Measurements from ENCODE around the gene AAMDC.
"Not testable (repeated sequence)": the region's sequence is repeated elsewhere in the genome, so short reads cannot be mapped to it uniquely, and the experiment has no call there.

AAMDC gene

GRCh38 chr11:77861444-77861843 lies 40.5 kb downstream of the AAMDC start:
- not testable (repeated sequence) for H4K91ac ChIP-seq (ENCODE audit: low read length); DNase-seq; H3K18ac ChIP-seq (ENCODE audit: low read depth in 1 of 2, low read length in 2 of 2)

GRCh38 chr11:77865805-77866204 lies 44.9 kb downstream of the AAMDC start:
- Histone ChIP-seq H3K9me3 (ENCODE audit: control insufficient read depth, low read length) (no peaks in the 10 kb centered on the region), H4K8ac (ENCODE audit: low read length) (no peak overlapping the region), H3K4me1 (ENCODE audit: control insufficient read depth, insufficient read depth, low read depth, low read length) (peaks cover 5% of the 10 kb centered on the region), H3K4me2 (ENCODE audit: low read length, poor library complexity, severe bottlenecking) (no peak overlapping the region), H3K23ac (ENCODE audit: low read length in 2 of 2) (no peak overlapping the region), H3K4me3 (ENCODE audit: insufficient read depth in 1 of 2, low read depth in 1 of 2, low read length in 2 of 2) (no peak overlapping the region), H2AK5ac (ENCODE audit: low read length, severe bottlenecking) (no peak overlapping the region), H3K14ac (ENCODE audit: low read length in 2 of 2) (no peak overlapping the region), H2BK5ac (ENCODE audit: low read depth, low read length, poor library complexity, severe bottlenecking) (no peak overlapping the region), H3K79me1 (replicated peaks; ENCODE audit: low read length, poor library complexity, severe bottlenecking) (peaks cover 10% of the 10 kb centered on the region), H3K4ac (ENCODE audit: low read depth in 1 of 2, low read length in 2 of 2) (no peak overlapping the region), H3K27me3 (ENCODE audit: control insufficient read depth in 1 of 2, insufficient read depth in 1 of 2, low read length in 2 of 2) (no peaks in the 10 kb centered on the region), H3K36me3 (ENCODE audit: control insufficient read depth in 1 of 2, insufficient read depth in 2 of 2, low read depth in 1 of 2, low read length in 2 of 2) (peaks cover 15 to 33% of the 10 kb centered on the region in 2 experiments), H2AFZ (ENCODE audit: low read depth, low read length) (no peak overlapping the region), H2BK120ac (ENCODE audit: low read depth, low read length) (no peak overlapping the region), H3K9ac (ENCODE audit: low read length) (peak overlapping the region; percentile 50), H3K27ac (ENCODE audit: low read length, poor library complexity, severe bottlenecking) (peak overlapping the region; percentile 68), H2BK12ac (ENCODE audit: low read length in 2 of 2) (no peak overlapping the region), H4K91ac (ENCODE audit: low read length) (no peak overlapping the region), H3K18ac (ENCODE audit: low read depth in 1 of 2, low read length in 2 of 2) (no peak overlapping the region), H2BK15ac (ENCODE audit: low read depth, poor library complexity, severe bottlenecking) (no peak overlapping the region)
- DNase-seq, result no peak
- WGBS, result 70% methylated on average over 1 of the region's 1 CpG

More at GRCh38 chr11:77861444-77861843, 40.5 kb downstream of the AAMDC start:
- H2BK120ac ChIP-seq (ENCODE audit: low read depth, low read length); H2BK5ac ChIP-seq (ENCODE audit: low read depth, low read length, poor library complexity, severe bottlenecking); H2BK12ac ChIP-seq (ENCODE audit: low read length in 2 of 2); H3K9me3 ChIP-seq (ENCODE audit: control insufficient read depth, low read length); H3K14ac ChIP-seq (ENCODE audit: low read length in 2 of 2); H2BK15ac ChIP-seq (ENCODE audit: low read depth, poor library complexity, severe bottlenecking); H3K4ac ChIP-seq (ENCODE audit: low read depth in 1 of 2, low read length in 2 of 2); H3K23ac ChIP-seq (ENCODE audit: low read length in 2 of 2); H3K27ac ChIP-seq (ENCODE audit: low read length, poor library complexity, severe bottlenecking); H4K8ac ChIP-seq (ENCODE audit: low read length); H3K9ac ChIP-seq (ENCODE audit: low read length); H2AK5ac ChIP-seq (ENCODE audit: low read length, severe bottlenecking); H3K4me2 ChIP-seq (ENCODE audit: low read length, poor library complexity, severe bottlenecking); H3K4me1 ChIP-seq (ENCODE audit: control insufficient read depth, insufficient read depth, low read depth, low read length); H3K79me1 ChIP-seq (replicated peaks; ENCODE audit: low read length, poor library complexity, severe bottlenecking); H3K4me3 ChIP-seq (ENCODE audit: insufficient read depth in 1 of 2, low read depth in 1 of 2, low read length in 2 of 2); H2AFZ ChIP-seq (ENCODE audit: low read depth, low read length); H3K27me3 ChIP-seq (ENCODE audit: control insufficient read depth in 1 of 2, insufficient read depth in 1 of 2, low read length in 2 of 2): not testable (repeated sequence)
- WGBS, result 99% methylated on average over 10 of the region's 10 CpGs
- peaks cover 15 to 16% of the 10 kb centered on the region in 2 experiments for H3K36me3 ChIP-seq (ENCODE audit: control insufficient read depth in 1 of 2, insufficient read depth in 2 of 2, low read depth in 1 of 2, low read length in 2 of 2)

GRCh38 chr11:77866336-77866735 lies 45.4 kb downstream of the AAMDC start:
- Histone ChIP-seq H3K27me3 (ENCODE audit: control insufficient read depth in 1 of 2, insufficient read depth in 1 of 2, low read length in 2 of 2) (no peaks in the 10 kb centered on the region), H2BK12ac (ENCODE audit: low read length in 2 of 2) (no peak overlapping the region), H3K23ac (ENCODE audit: low read length in 2 of 2) (no peak overlapping the region), H3K27ac (ENCODE audit: low read length, poor library complexity, severe bottlenecking) (peak overlapping the region; percentile 93), H4K91ac (ENCODE audit: low read length) (peak overlapping the region; percentile 27), H2BK5ac (ENCODE audit: low read depth, low read length, poor library complexity, severe bottlenecking) (peak overlapping the region; percentile 14), H2BK120ac (ENCODE audit: low read depth, low read length) (no peak overlapping the region), H3K4me3 (ENCODE audit: insufficient read depth in 1 of 2, low read depth in 1 of 2, low read length in 2 of 2) (no peak overlapping the region), H4K8ac (ENCODE audit: low read length) (no peak overlapping the region), H3K9me3 (ENCODE audit: control insufficient read depth, low read length) (no peaks in the 10 kb centered on the region), H2AFZ (ENCODE audit: low read depth, low read length) (no peak overlapping the region), H3K79me1 (replicated peaks; ENCODE audit: low read length, poor library complexity, severe bottlenecking) (peaks cover 9% of the 10 kb centered on the region), H3K14ac (ENCODE audit: low read length in 2 of 2) (no peak overlapping the region), H2BK15ac (ENCODE audit: low read depth, poor library complexity, severe bottlenecking) (no peak overlapping the region), H2AK5ac (ENCODE audit: low read length, severe bottlenecking) (peak overlapping the region; percentile 88), H3K18ac (ENCODE audit: low read depth in 1 of 2, low read length in 2 of 2) (no peak overlapping the region), H3K4ac (ENCODE audit: low read depth in 1 of 2, low read length in 2 of 2) (no peak overlapping the region), H3K9ac (ENCODE audit: low read length) (peak overlapping the region; percentile 13), H3K4me1 (ENCODE audit: control insufficient read depth, insufficient read depth, low read depth, low read length) (peaks cover 5% of the 10 kb centered on the region), H3K4me2 (ENCODE audit: low read length, poor library complexity, severe bottlenecking) (no peak overlapping the region), H3K36me3 (ENCODE audit: control insufficient read depth in 1 of 2, insufficient read depth in 2 of 2, low read depth in 1 of 2, low read length in 2 of 2) (peaks cover 15 to 36% of the 10 kb centered on the region in 2 experiments)
- no peak for DNase-seq
- WGBS, result no CpG with 5 or more reads among the region's 1 CpG

GRCh38 chr11:77868744-77869143 lies 47.8 kb downstream of the AAMDC start:
- H3K27me3 ChIP-seq (ENCODE audit: control insufficient read depth in 1 of 2, insufficient read depth in 1 of 2, low read length in 2 of 2), result no peaks in the 10 kb centered on the region
- peaks cover 17 to 49% of the 10 kb centered on the region in 2 experiments for H3K36me3 ChIP-seq (ENCODE audit: control insufficient read depth in 1 of 2, insufficient read depth in 2 of 2, low read depth in 1 of 2, low read length in 2 of 2)
- H3K4me2 ChIP-seq (ENCODE audit: low read length, poor library complexity, severe bottlenecking), result no peak overlapping the region
- H3K27ac ChIP-seq (ENCODE audit: low read length, poor library complexity, severe bottlenecking), result no peak overlapping the region
- WGBS, result 95% methylated on average over 4 of the region's 4 CpGs
- H2BK15ac ChIP-seq (ENCODE audit: low read depth, poor library complexity, severe bottlenecking), result no peak overlapping the region
- no peak overlapping the region for H2BK120ac ChIP-seq (ENCODE audit: low read depth, low read length)
- no peak overlapping the region for H3K18ac ChIP-seq (ENCODE audit: low read depth in 1 of 2, low read length in 2 of 2)
- no peak overlapping the region for H3K23ac ChIP-seq (ENCODE audit: low read length in 2 of 2)
- H2AK5ac ChIP-seq (ENCODE audit: low read length, severe bottlenecking), result no peak overlapping the region
- H3K9ac ChIP-seq (ENCODE audit: low read length), result no peak overlapping the region
- no peak overlapping the region for H4K91ac ChIP-seq (ENCODE audit: low read length)
- H3K4ac ChIP-seq (ENCODE audit: low read depth in 1 of 2, low read length in 2 of 2), result no peak overlapping the region
- no peak overlapping the region for H2BK5ac ChIP-seq (ENCODE audit: low read depth, low read length, poor library complexity, severe bottlenecking)
- no peak overlapping the region for H2AFZ ChIP-seq (ENCODE audit: low read depth, low read length)
- H4K8ac ChIP-seq (ENCODE audit: low read length), result no peak overlapping the region
- peaks cover 5% of the 10 kb centered on the region for H3K4me1 ChIP-seq (ENCODE audit: control insufficient read depth, insufficient read depth, low read depth, low read length)
- H3K14ac ChIP-seq (ENCODE audit: low read length in 2 of 2), result no peak overlapping the region
- H3K79me1 ChIP-seq (replicated peaks; ENCODE audit: low read length, poor library complexity, severe bottlenecking), result peaks cover 8% of the 10 kb centered on the region
- H3K9me3 ChIP-seq (ENCODE audit: control insufficient read depth, low read length), result no peaks in the 10 kb centered on the region
- H2BK12ac ChIP-seq (ENCODE audit: low read length in 2 of 2), result no peak overlapping the region
- no peak overlapping the region for H3K4me3 ChIP-seq (ENCODE audit: insufficient read depth in 1 of 2, low read depth in 1 of 2, low read length in 2 of 2)
- DNase-seq, result no peak

Data from mesenchymal stem cell (in vitro differentiated cells and primary cell).